ENCODE results near the gene GPR15LG.
"Not testable (repeated sequence)": the region's sequence is repeated elsewhere in the genome, so short reads cannot be mapped to it uniquely, and the experiment has no call there.

Gene GPR15LG

DNA sequence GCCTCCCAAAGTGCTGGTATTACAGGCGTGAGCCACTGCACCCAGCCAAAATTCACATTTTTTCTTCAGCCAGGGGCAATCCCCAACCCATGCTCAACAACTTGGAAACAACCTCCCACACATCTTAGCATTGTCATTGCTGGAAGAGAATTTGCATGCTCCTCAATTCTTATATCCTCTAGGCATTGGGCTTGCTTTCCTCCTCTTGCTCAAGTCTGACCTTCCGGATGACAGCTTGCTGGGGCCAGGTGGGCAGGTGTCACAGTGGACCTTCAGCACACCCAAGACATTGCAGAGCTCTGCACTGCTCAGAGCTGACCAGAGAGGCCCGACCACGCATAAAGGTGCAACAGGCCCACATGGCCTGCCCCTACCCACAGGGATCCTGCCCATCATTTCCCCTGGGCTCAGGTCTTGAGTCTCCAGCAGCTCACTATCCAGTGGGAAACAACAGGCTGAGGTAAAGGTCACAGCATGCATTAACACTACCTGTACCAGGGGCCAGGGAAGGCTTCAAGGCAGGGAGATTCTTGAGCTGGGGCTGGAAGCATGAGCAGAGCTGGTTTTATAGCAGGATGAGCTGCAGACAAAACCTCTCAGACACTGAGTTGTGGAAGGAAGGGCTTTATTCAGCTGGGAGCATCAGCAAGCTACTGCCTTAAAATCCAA, 6.8 kb upstream of the GPR15LG start:
- DNase-seq = no peak

DNA sequence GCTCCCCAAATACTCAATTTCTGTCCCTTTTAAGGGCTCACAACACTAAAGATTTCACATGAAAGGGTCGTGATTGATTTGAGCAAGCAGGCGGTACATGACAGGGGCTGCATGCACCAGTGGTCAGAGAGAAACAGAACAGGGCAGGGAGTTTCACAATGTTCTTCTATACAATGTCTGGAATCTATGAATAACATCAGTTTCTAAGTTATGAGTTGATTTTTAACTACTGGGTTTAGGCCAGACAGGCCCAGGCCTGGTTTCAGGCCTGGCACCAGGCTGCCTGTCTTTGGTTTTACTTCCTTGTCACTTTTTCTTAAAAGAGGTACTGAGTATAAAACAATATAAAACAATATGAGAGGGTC, 6.3 kb upstream of the GPR15LG start:
- DNase-seq = not testable (repeated sequence)

DNA sequence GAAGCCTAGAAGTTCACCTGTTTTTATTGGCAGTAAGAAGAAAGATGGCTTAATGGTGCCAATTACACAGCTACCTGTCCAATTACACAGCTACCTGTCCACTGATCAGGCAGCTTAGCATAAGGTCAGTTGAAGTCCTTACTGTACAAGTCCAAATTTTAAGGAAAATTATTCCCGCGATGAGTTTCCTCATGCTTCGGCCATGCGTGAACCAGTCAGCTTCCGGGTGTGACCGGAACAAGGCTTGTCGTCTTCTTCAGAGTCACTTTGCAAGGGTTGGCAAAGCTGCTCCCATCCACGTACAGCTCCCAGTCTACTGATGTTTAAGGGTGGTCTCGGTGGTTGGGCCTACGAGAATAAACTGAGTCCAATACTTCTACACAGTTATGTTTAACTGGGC, 5.2 kb upstream of the GPR15LG start:
- not testable (repeated sequence) for DNase-seq

DNA sequence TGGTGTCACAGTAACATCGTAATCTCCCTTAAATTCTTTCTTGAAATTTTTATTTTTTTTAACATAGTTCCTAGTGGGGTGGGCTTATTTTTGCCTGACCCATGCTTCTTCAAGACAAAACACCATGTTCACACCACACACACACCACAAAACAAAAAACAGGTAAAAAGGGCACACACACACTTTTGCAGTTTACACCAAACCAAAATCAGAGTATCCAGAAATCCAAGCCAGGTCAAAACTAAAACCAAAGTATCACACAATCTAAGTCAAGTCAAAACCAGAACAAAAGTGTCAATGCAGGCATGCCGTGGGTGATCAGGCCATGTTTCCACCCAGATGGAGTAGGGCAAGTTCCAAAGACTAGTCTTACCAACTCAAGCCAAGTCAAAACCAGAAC, 2.4 kb upstream of the GPR15LG start:
- not testable (repeated sequence) for DNase-seq

DNA sequence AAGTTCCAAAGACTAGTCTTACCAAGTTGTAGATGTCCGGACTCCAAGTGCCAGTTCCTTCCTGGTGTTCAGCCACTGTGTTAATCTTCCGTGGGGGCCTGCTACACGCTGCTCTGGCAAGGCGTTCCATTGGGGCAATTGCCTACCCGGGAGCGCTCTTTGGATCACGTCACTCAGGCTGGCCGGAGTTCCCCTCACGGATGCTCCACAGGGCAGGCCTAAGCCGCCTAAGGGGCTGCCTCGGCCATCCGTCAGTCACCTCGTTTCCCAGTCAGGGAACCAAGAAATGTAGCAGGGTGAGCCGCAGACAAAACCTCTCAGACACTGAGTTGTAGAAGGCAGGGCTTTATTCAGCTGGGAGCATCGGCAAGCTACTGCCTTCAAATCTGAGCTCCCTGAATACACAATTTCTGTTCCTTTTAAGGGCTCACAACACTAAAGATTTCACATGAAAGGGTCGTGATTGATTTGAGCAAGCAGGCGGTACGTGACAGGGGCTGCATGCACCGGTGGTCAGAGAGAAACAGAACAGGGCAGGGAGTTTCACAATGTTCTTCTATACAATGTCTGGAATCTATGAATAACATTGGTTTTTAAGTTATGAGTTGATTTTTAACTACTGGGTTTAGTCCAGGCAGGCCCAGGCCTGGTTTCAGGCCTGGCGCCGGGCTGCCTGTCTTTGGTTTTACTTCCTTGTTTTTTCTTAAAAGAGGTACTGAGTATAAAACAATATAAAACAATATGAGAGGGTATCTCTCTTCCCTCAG, 1.7 kb upstream of the GPR15LG start:
- DNase-seq = not testable (repeated sequence)

DNA sequence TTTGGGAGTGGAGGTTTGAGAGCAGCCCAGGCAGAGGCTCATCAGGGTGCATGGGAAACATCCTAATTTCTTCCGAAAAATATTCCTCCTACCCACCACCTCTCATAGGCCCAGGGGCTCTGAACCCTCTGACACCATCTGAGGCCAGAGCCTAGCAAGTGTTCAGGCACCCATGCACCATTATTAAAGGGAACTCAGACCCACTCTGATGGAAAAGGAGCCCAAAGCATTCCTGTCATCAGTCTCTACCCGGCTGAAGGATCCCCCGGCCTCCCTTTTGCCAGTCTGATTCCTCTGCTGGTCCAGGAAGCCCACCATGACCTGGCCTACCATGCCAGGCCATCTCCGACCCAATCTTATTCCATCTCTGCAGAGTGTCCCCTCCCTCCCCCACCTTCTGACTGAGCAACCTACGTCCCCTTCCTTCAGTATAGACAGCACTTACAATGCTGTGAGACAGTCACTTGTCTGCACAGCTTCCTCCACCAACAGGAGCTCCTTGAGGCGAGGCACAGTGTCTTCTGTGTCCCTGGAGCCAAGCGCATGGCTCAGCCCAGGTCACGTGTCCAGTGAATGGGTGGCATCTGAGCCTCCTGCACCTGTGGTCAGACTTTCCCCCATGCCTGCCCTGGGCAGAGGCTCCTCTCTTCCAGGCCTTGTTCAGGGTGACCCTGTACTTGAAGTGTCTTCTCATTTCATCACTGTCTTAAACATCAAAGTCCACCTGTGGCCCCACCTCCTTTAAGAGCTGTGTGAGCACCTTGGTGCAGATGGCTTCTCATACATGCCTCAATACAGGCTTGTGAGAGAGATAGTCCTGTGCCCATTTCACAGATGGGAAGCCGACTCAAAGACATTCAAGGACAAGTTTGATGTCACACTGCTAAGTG, 889 bp upstream of the GPR15LG start:
- no peak for DNase-seq

DNA sequence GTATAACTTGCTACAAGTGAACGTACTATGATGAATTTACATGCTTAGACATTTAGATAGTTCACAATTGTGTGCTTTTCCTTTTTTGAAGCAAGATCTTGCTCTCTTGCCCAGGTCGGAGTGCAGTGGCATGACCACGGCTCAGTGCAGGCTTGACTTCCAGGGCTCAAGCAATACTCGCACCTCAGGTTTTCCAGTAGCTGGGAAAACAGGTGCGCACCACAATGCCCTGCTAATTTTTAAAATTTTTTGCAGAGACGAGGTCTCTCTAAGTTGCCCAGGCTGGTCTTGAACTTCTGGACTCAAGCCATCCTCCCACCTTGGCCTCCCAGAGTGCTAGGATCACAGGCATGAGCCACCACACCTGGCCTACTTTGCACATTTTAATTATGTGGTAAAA, 1.8 kb downstream of the GPR15LG start:
- DNase-seq = no peak

DNA sequence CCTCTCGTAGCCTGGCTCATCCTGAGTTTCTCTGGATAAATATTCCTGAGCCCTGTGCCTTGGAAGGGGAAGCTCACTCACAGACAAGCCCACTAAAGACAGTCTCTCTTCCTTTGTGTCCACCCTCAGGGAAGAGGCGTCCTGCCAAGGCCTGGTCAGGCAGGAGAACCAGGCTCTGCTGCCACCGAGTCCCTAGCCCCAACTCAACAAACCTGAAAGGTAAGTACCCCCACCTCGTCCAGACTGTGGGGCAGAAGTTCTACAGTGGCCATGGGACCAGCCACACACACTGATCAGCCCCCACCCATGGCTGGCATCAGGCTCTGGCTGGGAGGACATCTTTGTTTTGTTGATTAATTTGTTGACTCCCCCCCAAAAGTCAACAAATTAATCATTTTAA, 2.8 kb downstream of the GPR15LG start:
- DNase-seq = no peak

DNA sequence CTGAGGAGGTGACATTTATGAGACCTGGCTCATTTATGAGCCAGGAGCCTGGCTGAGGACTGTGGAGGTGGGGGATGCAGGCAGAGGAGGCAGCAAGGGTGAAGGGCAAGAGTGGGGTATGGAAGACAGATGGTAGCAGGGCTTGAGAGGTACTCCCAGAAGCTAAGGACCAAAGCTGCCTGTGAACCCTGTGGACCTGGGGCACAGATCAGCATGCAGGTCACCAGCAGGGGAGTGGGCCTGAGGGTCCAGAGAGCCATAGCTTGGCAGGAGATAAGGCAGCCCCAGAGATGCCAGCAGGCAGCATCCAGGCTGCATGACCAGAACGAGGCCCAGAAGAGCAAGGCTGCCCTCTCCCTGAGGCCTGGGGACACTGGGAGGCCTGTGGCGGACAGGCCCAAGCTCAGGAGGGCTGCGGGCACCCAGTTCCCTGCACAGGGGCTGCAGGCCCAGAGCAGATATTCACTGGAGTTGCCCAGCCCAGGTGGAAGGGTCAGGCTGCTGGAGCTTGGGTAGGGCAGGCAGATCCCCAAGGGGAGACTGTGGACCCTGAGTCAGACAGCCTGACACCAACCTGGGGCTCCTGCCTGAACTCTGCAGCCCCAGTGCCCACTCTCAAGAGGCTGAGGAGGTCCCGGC, 3.4 kb downstream of the GPR15LG start:
- no peak for DNase-seq

DNA sequence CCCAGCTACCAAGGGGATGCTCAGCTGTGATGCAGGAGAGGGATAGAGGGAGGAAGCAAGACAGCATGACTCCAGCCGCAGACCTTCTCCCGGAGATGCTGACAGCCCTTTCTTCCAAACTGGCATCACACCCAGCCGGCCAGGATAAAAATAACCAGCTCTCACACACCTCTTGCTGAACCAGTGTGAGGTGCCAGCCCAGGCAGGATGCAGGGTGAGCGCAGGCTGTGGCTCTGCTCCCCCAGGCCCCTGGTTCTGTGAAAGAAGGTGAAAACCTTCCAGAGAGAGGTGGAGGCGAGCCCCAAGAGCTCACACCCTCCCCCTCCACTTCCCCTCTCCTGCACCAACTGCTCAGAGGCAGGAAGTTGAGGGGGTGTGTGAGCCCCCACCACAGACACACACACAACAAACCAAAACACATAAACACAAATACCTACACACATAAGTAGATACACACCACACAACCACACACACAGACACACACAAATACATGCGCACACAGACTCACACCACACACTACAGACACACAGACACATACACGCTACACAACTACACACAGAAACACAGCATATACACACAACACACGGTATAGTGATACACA, 4.0 kb downstream of the GPR15LG start:
- peak in 1 of 5 donors; percentile 63 for DNase-seq

DNA sequence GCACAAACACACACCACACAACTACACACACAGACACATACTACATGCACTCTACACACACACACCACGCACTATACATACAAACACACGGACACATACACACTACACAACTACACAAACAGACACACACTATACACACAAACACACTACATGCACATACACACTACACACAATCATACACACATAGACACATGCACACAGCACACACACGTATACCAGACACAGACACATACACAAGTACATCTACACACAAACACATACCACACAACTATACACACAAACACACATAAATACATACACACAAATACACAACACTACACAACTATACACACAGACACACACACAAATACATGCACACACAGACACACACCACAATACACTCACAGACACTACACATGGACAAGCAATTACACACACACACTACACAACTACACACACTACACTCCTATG, 4.6 kb downstream of the GPR15LG start:
- DNase-seq = no peak

DNA sequence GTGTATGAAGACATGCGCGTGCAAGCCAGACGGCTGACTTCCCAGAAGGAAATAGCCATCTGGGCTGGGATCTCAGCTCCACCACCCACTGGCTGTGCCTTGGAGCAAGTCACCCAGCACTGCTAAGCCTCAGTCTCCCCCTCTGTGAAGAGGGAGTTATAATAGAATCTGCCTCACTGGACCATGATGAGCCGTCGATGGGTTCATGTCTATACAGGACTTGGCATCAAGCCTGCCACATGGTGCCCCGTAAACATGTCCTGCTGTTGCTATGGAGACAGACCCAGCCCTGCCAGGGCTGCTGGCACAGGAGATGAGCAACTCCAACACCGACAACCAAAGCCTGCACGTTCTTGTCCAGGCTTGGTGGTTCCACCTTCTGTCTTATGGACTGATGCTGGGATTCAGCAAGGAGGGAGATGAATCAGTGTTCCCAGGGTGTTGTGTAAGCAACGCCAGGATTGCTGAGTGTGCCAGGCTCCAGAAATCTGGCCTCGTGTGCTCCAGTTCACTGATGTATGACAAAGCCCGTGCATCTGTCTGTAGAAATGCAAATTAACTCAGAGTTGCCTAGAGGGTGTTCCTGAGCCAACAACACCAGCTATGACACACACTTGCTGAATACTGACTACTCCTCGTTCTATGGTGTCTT, 5.6 kb downstream of the GPR15LG start:
- peak in 1 of 5 donors; percentile 10 for DNase-seq

DNA sequence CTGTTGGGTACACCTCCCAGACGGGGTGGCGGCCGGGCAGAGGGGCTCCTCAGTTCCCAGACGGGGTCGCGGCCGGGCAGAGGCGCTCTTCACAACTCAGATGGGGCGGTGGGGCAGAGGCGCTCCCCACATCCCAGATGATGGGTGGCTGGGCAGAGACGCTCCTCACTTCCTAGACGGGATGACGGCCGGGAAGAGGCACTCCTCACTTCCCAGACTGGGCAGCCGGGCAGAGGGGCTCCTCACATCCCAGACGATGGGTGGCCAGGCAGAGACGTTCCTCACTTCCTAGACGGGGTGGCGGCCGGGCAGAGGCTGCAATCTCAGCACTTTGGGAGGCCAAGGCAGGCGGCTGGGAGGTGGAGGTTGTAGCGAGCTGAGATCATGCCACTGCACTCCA, 6.8 kb downstream of the GPR15LG start:
- DNase-seq = not testable (repeated sequence)

DNA sequence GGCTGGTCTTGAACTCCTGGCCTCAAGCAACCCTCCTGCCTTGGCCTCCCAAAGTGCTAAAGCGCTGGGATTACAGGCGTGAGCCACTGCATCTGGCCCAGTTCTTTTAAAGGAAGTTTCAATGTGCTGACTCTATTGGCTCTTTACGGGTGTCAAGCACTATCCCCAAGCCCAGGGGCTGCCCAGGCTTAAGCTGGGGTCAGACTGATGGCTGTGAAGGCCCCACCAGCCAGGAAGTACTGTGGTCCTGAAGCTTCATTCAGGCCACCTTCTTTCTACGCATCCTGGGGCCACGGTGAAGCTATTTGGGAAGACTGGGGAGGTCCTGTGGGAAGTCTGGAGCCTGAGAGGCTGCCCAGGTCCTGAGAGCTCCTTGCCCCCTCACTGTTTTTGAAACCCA, 8.0 kb downstream of the GPR15LG start:
- no peak for DNase-seq

DNA sequence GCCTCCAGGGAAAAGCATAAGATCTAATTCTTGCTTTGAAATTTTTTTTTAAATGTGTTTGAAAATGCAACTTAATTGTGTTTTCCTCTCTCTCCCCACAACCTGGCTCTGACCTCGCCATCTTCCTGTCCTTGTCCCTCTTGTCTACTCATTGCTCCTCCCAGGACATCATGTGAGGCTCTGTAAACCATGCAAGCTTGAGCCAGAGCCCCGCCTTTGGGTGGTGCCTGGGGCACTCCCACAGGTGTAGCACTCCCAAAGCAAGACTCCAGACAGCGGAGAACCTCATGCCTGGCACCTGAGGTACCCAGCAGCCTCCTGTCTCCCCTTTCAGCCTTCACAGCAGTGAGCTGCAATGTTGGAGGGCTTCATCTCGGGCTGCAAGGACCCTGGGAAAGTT, 10.9 kb downstream of the GPR15LG start:
- no peak for DNase-seq

DNA sequence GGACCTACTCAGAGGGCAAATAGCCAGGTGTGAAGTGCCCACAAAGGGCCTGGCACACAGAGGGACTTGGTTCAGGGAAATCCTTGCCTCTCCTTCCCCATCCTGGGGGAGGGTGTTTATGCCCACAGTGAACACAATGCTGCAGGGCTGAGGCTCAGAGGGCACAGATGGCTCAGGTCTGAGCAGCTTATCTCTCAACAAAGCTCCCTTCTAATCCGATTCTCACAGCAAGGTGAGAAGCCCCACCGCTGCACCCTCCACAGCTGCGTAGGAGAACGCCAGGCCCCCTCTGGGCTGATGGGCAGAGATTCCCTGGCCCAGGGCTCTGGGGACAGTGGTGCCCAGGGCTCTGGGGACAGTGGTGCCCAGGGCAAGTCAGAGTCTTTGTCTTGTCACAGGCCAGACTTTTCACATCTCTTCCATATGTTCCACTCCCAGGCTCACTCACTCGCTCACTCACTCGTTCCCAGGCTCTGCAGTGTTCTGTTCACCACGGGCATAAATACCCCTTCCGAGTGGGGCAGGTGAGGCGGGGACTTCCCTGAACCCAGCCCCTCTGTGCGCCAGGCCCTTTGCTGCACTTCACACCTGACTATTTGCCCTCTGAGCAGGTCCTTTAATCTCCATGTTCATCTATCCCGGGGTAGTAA, 12.1 kb downstream of the GPR15LG start:
- no peak for DNase-seq

DNA sequence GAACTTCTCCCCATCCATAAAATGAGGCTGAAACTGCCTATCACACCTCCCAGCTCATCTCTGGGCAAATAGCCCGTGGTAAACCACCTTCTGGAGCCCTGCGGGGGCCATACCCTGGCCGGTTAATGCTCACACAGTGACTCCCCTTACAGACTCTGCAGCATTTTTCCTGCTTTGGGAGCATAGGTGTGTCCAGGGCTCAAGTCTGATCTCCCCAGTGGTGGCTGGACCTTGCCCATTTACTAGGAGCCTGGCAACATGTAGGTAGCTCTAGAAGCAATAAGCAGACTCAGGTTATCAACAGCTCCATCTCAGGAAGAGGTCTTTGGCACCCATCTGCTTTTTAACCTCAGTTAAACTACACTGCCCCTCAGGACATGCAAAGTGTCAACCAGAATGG, 15.2 kb downstream of the GPR15LG start:
- DNase-seq = no peak

DNA sequence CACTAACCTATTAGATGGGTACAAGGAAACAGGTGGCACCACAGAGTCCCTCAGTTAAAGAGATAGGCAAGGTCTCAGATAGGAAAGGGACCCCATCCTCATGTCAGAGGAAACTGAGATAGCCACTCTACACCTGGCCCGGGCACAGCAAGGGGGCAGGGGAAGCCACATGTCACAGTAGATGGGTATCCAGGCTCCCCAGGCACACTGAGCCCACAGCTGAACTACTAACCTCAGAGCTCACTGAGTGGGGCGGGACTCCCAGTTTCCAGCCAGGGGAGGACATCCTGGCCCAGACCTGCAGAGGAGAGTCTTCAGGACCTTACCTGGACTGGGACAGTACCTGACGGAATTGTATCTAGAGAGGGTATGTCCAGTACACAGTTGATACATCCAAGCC, 17.0 kb downstream of the GPR15LG start:
- no peak for DNase-seq

DNA sequence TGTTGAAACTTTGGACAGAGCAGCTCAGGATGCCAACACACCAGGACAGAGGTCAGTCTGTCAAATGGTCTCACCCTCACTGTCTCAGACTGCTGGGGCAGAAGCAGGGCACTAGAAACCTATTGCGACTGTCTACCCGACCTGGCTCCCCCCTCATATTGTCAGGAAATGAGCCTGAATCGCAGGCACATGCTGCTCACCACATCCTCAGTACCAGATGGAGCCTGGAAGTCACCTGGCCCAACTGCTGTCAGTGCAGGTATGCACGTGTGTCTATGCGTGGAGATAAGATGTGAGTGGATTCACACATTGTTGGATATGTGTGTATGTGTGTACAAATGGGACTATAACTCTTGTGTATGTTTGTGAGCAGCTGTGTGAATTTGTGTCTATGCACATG, 17.5 kb downstream of the GPR15LG start:
- DNase-seq = no peak

DNA sequence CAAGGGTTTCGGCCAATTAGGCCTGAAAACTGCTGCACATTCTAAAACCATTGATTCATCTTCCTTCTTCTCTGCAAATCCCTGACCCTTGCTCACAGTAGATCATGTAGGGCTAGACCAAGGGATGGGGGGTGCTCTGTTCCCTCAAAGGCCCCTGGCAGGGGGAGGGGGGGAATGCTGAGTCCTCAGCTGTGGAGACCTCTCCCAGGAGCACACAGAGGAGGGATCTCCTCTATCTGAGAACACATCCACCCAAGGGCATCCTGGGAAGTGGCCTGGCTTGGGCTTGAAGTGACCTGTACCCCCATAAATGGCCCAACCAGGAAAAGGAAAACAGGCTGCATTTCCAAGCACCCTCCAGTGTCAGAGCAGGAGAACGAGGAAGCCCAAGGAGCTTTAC, 19.7 kb downstream of the GPR15LG start:
- DNase-seq = no peak

DNA sequence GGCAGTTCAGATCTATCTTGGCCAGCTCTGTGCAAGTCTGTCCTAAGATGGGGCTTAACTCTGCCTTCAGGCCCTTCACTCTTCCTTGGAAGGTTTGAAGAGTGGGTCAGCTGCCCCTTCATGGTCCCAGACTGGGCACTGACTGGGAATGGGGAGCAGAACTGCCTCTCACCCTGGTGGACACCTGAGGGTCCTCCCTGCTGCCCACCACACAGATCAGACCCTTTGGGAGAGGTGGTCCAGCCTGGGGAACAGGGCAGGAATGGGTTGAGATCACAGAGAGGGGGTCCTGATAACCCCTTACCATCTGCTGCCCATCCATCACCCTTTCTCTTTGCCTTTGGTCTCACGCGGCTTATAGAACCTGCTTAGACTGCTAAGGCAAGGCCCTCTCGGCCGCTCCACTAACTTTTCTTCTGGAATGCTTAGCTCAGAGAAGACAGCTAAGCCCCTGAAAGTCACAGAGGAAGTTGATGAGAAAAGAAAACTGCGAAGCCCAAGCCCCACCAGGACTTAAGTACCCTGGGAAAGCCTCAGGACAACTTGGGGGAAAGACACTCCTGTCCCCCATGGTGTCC, 20.3 kb downstream of the GPR15LG start:
- no peak for DNase-seq

All from T-helper 1 cell (primary cell).